ENCODE data around the gene CYB5RL.

Gene CYB5RL

DNA sequence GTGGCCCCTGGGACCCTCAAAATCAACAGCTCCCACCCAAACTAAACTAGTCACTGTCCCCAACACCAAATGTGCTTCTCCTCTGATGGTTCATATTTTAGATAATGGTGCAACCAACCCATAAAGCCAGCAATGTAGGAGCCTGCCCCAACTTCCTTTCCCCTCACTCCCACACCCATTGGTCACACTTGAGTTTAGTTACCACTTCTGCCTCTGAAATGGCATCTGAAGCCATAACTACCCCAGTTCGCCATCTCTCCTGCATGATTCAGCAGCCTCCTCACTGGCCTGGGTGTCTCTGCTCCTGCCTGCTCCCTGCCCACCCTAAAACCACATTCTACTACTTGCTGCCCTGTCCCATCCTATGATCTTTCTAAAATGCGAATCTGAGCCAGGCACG lies 43.6 kb downstream of the CYB5RL start:
- DNase-seq, result no peak

GRCh38 chr1:54153535-54154439 lies 46.0 kb downstream of the CYB5RL start:
- no peak for DNase-seq

DNA sequence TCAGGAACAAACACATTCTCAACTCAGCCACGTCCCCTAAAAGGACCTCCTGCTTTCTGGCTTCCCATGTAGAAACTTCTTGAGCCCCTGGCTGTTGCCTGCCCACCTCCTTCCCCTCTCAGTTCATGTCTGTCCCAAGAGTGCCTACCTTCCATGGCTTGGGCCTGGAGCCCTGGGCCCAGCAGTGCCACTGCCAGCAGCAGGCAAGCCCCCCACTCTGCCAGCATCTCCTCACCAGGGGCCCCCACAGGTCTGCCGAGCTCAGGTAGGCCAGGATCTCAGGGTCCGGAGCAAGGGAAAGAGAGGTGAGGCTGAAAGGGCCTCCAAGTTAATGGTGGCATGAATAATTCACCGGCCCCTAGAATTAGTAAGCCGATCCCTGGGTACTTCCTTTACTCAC lies 47.1 kb downstream of the CYB5RL start, which contains the start of gene CDCP2:
CDCP2 (minus strand) TSS at position 305 of the 400 bp plus-strand sequence; CDS start at position 227, 78 bp downstream.
- DNase-seq, result no peak

- DNase-seq, result no peak
These were observed 48.8 kb downstream of the CYB5RL start for GRCh38 chr1:54151013-54151412.

All from stimulated activated CD4-positive, alpha-beta T cell treated with anti-CD3 and anti-CD28 coated beads, Interleukin-12 subunit alpha, Interleukin-12 subunit beta, amount 100 ng/mL, for 4 hours (primary cell).